ENCODE measurements around the gene CEACAM16.

DNA sequence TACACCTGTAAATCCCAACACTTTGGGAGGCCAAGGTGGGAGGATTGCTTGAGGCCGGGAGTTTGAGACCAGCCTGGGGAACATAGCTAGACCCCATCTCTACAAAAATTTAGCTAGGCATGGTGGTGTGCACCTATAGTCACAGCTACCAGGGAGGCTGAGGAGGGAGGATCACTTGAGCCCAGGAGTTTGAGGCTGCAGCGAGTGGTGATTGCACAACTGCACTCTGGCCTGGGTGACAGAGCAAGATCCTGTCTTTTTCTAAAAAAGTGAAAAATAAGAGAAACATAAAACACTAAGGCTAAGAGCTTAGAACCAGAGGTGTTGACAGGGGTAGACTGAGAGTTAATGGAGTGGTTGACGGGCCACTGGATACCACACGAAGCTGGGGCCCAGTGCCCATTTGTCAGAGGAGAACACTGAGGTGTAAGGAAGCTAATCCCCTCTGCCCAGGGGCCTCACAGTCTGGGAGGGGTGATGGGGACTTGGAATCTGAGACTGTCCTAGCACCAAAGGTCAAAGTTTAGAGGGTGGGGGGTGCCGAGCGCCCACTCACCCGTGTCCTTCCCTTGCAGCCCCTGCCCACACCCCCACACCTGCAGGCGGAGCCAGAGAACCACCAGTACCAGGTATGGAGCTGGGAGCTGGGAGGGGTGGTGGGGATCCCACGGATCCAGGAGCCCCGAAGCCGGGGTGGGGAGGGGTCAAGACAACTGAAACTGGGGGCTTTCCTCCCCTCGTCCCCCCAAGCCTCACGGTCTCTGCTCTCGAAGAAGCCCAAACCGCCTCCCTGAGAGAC, 16.8 kb upstream of the CEACAM16 start:
- TF ChIP-seq EZH2 (IDR thresholded peaks at IDR 0.05; ENCODE audit: low read length), result no peak
- TF ChIP-seq, protein P1, sequence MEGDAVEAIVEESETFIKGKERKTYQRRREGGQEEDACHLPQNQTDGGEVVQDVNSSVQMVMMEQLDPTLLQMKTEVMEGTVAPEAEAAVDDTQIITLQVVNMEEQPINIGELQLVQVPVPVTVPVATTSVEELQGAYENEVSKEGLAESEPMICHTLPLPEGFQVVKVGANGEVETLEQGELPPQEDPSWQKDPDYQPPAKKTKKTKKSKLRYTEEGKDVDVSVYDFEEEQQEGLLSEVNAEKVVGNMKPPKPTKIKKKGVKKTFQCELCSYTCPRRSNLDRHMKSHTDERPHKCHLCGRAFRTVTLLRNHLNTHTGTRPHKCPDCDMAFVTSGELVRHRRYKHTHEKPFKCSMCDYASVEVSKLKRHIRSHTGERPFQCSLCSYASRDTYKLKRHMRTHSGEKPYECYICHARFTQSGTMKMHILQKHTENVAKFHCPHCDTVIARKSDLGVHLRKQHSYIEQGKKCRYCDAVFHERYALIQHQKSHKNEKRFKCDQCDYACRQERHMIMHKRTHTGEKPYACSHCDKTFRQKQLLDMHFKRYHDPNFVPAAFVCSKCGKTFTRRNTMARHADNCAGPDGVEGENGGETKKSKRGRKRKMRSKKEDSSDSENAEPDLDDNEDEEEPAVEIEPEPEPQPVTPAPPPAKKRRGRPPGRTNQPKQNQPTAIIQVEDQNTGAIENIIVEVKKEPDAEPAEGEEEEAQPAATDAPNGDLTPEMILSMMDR (optimal IDR thresholded peaks at IDR 0.05 in 1 of 3, IDR thresholded peaks at IDR 0.05 in 1 of 3, conservative IDR thresholded peaks at IDR 0.05 in 1 of 3; ENCODE audit: extremely low read depth in 1 of 3, insufficient read depth in 2 of 3, low read length in 3 of 3), result no peak
